HL-60 (cell line): Measurements from ENCODE around the gene SEC14L2.
"Not testable (repeated sequence)": the region's sequence is repeated elsewhere in the genome, so short reads cannot be mapped to it uniquely, and the experiment has no call there.

Experiments used
- DNase-seq, 2 experiments: peaks; one replicate each; pipeline ENCODE4 v3.0.0-alpha.2; 2010 to 2020; ENCODE audit warnings: low read depth in 1 of 2, low spot score in 1 of 2
- H3K27ac ChIP-seq: fragments of 250-450 bp; sonication (Bioruptor Pico); replicated peaks from 2 replicates; pipeline ENCODE4 v1.5.1; 2020; ENCODE audit warnings: mild to moderate bottlenecking, moderate library complexity
- H3K27me3 ChIP-seq: fragments of 250-450 bp; sonication (Bioruptor Pico); 2 replicates; pipeline ENCODE4 v1.5.1; 2021; ENCODE audit warnings: mild to moderate bottlenecking, moderate library complexity; ENCODE audit not compliant: insufficient read depth, poor library complexity, severe bottlenecking
- H3K4me3 ChIP-seq: replicated peaks from 2 replicates; pipeline ENCODE4 v1.5.1; 2011; ENCODE audit warnings: mild to moderate bottlenecking, control low read depth, low read length; ENCODE audit not compliant: insufficient read depth
- GABPA ChIP-seq: IDR thresholded peaks from 2 replicates; pipeline ENCODE4 v1.6.1; 2012; ENCODE audit warnings: low read depth
- POLR2AphosphoS5 ChIP-seq: IDR thresholded peaks from 2 replicates; pipeline ENCODE4 v1.6.1; 2012; ENCODE audit warnings: low read depth
- SPI1 ChIP-seq: IDR thresholded peaks from 2 replicates; pipeline ENCODE4 v1.6.1; 2012; ENCODE audit warnings: low read depth, mild to moderate bottlenecking, borderline replicate concordance
- TF ChIP-seq, protein P1 (sequence below): IDR thresholded peaks from one replicate; pipeline ENCODE4 v1.5.1; 2011; ENCODE audit warnings: low read length, control low read depth, inconsistent platforms; ENCODE audit not compliant: insufficient read depth
- TF ChIP-seq, protein P2 (sequence below): IDR thresholded peaks from 2 replicates; pipeline ENCODE4 v1.6.1; 2012; ENCODE audit warnings: low read depth; ENCODE audit not compliant: insufficient replicate concordance

The SEC14L2 gene

DNA sequence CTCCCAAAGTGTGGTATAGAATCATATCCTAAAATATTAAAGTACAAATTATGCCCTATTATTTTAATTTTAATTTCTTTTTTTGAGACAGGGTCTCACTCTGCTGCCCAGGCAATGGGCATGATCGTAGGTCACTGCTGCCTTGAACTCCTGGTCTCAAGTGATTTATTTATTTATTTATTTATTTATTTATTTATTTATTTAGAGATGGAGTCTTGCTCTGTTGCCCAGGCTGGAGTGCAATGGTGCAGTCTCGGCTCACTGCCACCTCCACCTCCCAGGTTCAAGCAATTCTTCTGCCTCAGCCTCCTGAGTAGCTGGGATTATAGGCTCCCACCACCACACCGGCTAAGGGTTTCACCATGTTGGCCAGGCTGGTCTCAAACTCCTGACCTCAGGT lies 4.2 kb downstream of the SEC14L2 start:
- not testable (repeated sequence) for H3K27ac ChIP-seq, H3K4me3 ChIP-seq, DNase-seq
- H3K27me3 ChIP-seq = peaks cover 16% of the 10 kb centered on the region

DNA sequence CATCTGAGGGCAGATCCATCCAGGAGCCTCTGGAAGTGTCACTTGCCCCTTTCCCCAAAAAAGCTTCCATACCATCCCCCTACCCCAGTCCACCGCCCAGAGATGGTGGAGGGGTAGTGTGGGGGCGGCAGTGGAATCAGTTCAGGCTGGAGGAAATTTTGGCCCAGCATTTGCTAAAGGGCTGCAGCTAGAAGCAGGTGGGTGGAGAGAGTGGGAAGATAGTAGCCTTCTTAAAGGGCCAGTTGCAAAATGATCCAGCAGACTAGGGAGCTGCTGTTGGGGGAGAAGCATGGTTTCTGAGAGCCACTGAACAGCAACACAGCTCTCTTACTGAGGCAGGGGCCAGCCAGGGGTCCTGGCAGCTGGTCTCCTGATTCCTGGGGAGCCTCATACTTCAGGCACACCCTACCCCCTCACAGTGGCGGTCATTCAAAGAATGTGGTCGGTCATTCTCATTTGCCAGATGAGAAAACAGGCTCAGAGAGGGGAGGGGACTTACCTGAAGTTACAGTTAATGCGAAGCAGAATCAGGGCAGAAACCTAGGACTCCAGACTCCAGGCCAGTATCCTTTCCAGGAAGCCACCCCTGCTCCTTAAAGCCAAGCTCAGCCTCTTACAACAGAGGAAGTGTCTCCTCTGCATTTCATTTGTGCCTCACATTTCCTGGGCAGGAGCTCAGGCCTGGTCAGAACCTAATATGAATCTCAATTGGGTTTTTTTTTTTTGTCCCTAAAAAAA lies 5.4 kb downstream of the SEC14L2 start:
- H3K4me3 ChIP-seq = no peak overlapping the region
- TF ChIP-seq, protein P1, sequence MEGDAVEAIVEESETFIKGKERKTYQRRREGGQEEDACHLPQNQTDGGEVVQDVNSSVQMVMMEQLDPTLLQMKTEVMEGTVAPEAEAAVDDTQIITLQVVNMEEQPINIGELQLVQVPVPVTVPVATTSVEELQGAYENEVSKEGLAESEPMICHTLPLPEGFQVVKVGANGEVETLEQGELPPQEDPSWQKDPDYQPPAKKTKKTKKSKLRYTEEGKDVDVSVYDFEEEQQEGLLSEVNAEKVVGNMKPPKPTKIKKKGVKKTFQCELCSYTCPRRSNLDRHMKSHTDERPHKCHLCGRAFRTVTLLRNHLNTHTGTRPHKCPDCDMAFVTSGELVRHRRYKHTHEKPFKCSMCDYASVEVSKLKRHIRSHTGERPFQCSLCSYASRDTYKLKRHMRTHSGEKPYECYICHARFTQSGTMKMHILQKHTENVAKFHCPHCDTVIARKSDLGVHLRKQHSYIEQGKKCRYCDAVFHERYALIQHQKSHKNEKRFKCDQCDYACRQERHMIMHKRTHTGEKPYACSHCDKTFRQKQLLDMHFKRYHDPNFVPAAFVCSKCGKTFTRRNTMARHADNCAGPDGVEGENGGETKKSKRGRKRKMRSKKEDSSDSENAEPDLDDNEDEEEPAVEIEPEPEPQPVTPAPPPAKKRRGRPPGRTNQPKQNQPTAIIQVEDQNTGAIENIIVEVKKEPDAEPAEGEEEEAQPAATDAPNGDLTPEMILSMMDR = no peak
- TF ChIP-seq, protein P2, sequence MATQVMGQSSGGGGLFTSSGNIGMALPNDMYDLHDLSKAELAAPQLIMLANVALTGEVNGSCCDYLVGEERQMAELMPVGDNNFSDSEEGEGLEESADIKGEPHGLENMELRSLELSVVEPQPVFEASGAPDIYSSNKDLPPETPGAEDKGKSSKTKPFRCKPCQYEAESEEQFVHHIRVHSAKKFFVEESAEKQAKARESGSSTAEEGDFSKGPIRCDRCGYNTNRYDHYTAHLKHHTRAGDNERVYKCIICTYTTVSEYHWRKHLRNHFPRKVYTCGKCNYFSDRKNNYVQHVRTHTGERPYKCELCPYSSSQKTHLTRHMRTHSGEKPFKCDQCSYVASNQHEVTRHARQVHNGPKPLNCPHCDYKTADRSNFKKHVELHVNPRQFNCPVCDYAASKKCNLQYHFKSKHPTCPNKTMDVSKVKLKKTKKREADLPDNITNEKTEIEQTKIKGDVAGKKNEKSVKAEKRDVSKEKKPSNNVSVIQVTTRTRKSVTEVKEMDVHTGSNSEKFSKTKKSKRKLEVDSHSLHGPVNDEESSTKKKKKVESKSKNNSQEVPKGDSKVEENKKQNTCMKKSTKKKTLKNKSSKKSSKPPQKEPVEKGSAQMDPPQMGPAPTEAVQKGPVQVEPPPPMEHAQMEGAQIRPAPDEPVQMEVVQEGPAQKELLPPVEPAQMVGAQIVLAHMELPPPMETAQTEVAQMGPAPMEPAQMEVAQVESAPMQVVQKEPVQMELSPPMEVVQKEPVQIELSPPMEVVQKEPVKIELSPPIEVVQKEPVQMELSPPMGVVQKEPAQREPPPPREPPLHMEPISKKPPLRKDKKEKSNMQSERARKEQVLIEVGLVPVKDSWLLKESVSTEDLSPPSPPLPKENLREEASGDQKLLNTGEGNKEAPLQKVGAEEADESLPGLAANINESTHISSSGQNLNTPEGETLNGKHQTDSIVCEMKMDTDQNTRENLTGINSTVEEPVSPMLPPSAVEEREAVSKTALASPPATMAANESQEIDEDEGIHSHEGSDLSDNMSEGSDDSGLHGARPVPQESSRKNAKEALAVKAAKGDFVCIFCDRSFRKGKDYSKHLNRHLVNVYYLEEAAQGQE = no peak
- TF ChIP-seq POLR2AphosphoS5 (no peak), SPI1 (no peak), GABPA (no peak)
- H3K27me3 ChIP-seq = peaks cover 15% of the 10 kb centered on the region
- no peak overlapping the region for H3K27ac ChIP-seq
- DNase-seq = no peak

DNA sequence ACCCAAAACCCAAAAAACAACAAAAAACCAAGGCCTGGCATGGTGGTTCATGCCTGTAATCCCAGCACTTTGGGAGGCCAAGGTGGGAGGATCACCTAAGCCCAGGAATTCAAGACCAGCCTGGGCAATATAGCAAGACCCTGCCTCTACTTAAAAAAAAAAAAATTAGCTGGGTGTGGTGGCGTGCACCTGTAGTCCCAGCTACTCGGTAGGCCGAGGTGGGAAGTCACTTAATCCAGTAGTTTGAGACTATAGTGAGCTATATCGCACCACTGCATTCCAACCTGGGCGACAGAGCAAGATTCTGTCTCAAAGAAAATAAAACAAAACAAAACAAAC lies 5.9 kb downstream of the SEC14L2 start:
- not testable (repeated sequence) for H3K27me3 ChIP-seq, DNase-seq, H3K27ac ChIP-seq, H3K4me3 ChIP-seq

DNA sequence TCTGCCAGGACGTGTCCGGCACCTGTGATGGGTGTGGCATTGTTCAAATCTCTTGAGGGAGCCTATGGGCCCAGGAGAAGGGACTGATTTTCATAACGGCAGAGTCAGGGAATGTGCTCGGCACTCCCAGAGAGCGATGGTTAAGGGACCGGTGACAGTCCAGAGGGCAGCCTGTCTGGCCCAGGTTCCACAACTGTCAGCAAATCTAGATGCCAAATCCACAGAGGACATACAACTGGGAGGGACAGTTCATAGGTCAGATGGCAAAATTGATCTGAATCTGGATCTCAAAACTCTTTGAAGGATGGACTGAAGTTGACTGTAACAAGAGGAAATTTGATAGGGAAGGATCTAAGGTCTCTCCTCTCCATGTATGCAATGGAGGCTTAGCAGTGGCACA lies 7.5 kb downstream of the SEC14L2 start:
- TF ChIP-seq, protein P2 = no peak
- TF ChIP-seq POLR2AphosphoS5 (no peak), SPI1 (no peak), GABPA (no peak)
- TF ChIP-seq, protein P1 = no peak
- H3K4me3 ChIP-seq = no peak overlapping the region
- no peaks in the 10 kb centered on the region for H3K27me3 ChIP-seq
- H3K27ac ChIP-seq = no peak overlapping the region
- DNase-seq = no peak

DNA sequence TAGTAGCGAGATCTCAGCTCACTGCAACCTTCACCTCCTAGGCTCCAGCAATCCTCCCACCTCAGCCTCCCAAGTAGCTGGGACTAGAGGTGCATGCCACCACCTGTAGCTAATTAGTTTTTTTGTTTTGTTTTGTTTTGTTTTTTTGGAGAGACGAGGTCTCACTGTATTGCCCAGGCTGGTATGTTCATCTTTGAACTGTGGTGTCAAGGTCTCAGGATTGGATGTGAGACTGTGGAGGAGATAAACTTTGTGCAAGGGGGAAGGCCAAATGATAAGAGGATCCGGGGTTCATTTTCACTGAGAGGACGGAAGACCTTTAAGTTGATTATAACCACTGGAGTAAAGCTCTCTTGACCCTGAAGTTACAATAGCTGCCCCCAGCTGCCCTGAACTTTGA lies 8.9 kb downstream of the SEC14L2 start:
- TF ChIP-seq, protein P1 = no peak
- no peak for TF ChIP-seq POLR2AphosphoS5
- TF ChIP-seq SPI1 = no peak
- TF ChIP-seq, protein P2 = no peak
- no peak for TF ChIP-seq GABPA
- Histone ChIP-seq H3K27me3 (no peaks in the 10 kb centered on the region), H3K27ac (no peak overlapping the region), H3K4me3 (no peak overlapping the region)
- DNase-seq = no peak
